Vagina (tissue), 2 donors: ENCODE results near the gene GALNT2. TPM values are rescaled to one million over a fixed set of nuclear protein-coding genes. Genes with fewer than 3 reads are reported as not detected.

Experiments used
- DNase-seq, 2 donors: peaks; one replicate each; pipeline ENCODE4 v3.0.0-alpha.2; 2017; ENCODE audit errors: extremely low spot score in 2 of 2
- H3K27ac ChIP-seq: fragments of 200-600 bp; sonication (generic); one replicate; pipeline ENCODE4 v1.5.1; 2019
- H3K27me3 ChIP-seq: fragments of 200-600 bp; sonication (generic); one replicate; pipeline ENCODE4 v1.5.1; 2019
- H3K36me3 ChIP-seq, 2 donors: fragments of 200-600 bp; sonication (generic); one replicate each; pipeline ENCODE4 v1.5.1; 2017 to 2019
- H3K4me1 ChIP-seq: fragments of 200-600 bp; sonication (generic); one replicate; pipeline ENCODE4 v1.5.1; 2019
- H3K4me3 ChIP-seq, 2 donors: fragments of 200-600 bp; sonication (generic); 1 replicate in 1 of 2; 2 replicates in 1 of 2; pipeline ENCODE4 v1.5.1; 2016 to 2019
- H3K9me3 ChIP-seq: fragments of 200-600 bp; sonication (generic); one replicate; pipeline ENCODE4 v1.5.1; 2019
- POLR2A ChIP-seq, 2 donors: fragments of 450-650 bp; IDR thresholded peaks; one replicate each; pipeline ENCODE4 v1.6.1; 2017; ENCODE audit warnings: antibody characterized with exemption in 2 of 2, mild to moderate bottlenecking in 2 of 2, moderate library complexity in 2 of 2
- POLR2AphosphoS5 ChIP-seq, 2 donors: sonication (generic); formaldehyde crosslinking; IDR thresholded peaks; one replicate each; pipeline ENCODE4 v1.9.0; 2017; ENCODE audit warnings: antibody characterized with exemption in 2 of 2, mild to moderate bottlenecking in 2 of 2, low read depth in 1 of 2; ENCODE audit not compliant: insufficient read depth in 1 of 2
- intact Hi-C: fragments of 100-400 bp; cut with DNase I; formaldehyde crosslinking; loops from one replicate; pipeline ENCODE4 v1.15.1; 2023
- total RNA-seq: library from RNA; depleted of rRNA; stranded (reverse); fragments of >200 nt; gene quantifications from one replicate; pipeline ENCODE4 v1.2.3, GENCODE V29; 2016
- TF ChIP-seq, protein P1 (sequence below), 3 experiments: fragments of 450-650 bp in 2 of 3; fragments of 200-600 bp in 1 of 3; sonication (generic) in 1 of 3; IDR thresholded peaks; one replicate each; pipeline ENCODE4 v1.5.1; 2017 to 2019; ENCODE audit warnings: antibody characterized with exemption in 3 of 3, mild to moderate bottlenecking in 2 of 3, moderate library complexity in 2 of 3

GALNT2 gene
- total RNA-seq, 1 donor from 2014 or later = 51.6 TPM

DNA sequence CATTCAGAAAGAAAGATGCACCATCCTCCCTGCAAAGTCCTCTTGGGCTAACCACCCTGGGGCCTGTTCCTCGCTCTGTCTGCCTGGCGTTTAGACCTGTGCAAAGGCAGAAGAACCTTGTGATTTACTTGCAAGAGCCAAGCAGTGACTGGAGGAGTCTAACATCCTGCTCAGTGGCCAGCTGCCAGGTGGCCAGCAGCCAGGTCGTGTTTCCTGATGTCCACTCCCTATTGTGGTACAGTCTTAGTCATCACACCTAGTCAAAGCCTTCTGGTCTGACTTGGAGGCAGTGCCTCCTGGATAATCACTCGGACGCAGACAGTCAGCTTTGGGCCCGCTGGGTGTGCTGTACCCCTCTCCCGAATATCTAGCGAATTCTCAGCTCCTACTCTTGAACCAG, 241.0 kb downstream of the GALNT2 start:
- intact Hi-C loops = no loop called here

DNA sequence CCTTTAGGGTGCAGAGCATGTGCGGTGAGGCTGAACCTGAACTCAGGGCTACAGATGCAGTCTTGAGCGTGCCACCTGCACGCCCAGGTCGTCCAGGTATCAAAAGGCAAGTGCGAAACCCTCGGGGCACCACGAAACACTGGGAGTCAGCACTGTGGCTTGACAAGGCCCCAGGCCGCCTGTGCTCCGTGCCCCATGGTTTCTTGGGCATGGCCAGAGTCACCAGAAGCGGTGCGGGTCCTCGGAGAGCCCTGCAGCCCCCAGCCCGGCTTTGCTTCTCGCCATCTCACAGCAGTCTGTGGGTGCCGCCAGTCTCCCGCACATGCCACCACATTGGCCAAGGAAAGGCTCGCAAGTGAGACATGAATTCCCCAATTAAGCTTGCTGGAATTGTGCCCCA, 241.8 kb downstream of the GALNT2 start:
- DNase-seq = no peak
- TF ChIP-seq POLR2A (IDR thresholded peaks at IDR 0.05) (no peak), POLR2AphosphoS5 (IDR thresholded peaks at IDR 0.05; ENCODE audit: insufficient read depth in 1 of 2, low read depth in 1 of 2) (no peak)
- TF ChIP-seq, protein P1, sequence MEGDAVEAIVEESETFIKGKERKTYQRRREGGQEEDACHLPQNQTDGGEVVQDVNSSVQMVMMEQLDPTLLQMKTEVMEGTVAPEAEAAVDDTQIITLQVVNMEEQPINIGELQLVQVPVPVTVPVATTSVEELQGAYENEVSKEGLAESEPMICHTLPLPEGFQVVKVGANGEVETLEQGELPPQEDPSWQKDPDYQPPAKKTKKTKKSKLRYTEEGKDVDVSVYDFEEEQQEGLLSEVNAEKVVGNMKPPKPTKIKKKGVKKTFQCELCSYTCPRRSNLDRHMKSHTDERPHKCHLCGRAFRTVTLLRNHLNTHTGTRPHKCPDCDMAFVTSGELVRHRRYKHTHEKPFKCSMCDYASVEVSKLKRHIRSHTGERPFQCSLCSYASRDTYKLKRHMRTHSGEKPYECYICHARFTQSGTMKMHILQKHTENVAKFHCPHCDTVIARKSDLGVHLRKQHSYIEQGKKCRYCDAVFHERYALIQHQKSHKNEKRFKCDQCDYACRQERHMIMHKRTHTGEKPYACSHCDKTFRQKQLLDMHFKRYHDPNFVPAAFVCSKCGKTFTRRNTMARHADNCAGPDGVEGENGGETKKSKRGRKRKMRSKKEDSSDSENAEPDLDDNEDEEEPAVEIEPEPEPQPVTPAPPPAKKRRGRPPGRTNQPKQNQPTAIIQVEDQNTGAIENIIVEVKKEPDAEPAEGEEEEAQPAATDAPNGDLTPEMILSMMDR (IDR thresholded peaks at IDR 0.05) = no peak
- no peaks in the 10 kb centered on the region for H3K36me3 ChIP-seq
- H3K27me3 ChIP-seq = no peaks in the 10 kb centered on the region
- no peak overlapping the region for H3K27ac ChIP-seq
- intact Hi-C loops = no loop called here
- no peak overlapping the region for H3K4me3 ChIP-seq
- H3K4me1 ChIP-seq = peaks cover 7% of the 10 kb centered on the region
- no peaks in the 10 kb centered on the region for H3K9me3 ChIP-seq

More for the DNA sequence above, 241.0 kb downstream of the GALNT2 start:
- no peak overlapping the region for H3K27ac ChIP-seq
- H3K4me3 ChIP-seq = no peak overlapping the region
- no peaks in the 10 kb centered on the region for H3K9me3 ChIP-seq
- no peaks in the 10 kb centered on the region for H3K27me3 ChIP-seq
- peaks cover 7% of the 10 kb centered on the region for H3K4me1 ChIP-seq
- no peak for DNase-seq
- TF ChIP-seq POLR2AphosphoS5 (IDR thresholded peaks at IDR 0.05; ENCODE audit: insufficient read depth in 1 of 2, low read depth in 1 of 2) = peak; percentile 18 to 53
- TF ChIP-seq, protein P1 (IDR thresholded peaks at IDR 0.05) = no peak
- no peak for TF ChIP-seq POLR2A (IDR thresholded peaks at IDR 0.05)
- H3K36me3 ChIP-seq = no peaks in the 10 kb centered on the region

DNA sequence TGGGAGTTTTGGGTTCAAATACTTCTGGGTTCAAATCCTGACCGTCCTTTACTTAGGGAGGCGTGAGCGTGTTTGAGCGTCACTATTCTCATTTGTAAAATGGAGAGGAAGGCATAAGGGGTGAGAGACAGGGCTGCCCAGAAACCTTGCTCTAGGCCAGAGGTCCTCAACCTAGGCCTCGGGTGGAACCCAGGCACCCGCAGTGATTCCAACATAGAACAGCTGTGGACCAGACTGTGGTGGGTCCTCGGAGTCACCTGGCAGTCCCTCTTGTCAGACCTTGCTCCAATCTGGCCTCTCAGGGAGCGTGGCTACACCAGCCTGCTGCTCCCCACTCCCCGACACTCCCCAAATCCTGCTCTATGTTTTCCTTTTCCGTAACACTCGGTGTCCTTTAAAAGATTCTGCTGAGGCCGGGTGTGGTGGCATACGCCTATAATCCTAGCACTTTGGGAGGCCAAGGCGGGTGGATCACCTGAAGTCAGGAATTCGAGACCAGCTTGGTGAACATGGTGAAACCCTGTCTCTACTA, 242.7 kb downstream of the GALNT2 start:
- Histone ChIP-seq H3K9me3 (no peaks in the 10 kb centered on the region), H3K4me1 (peaks cover 7% of the 10 kb centered on the region), H3K4me3 (no peak overlapping the region), H3K36me3 (no peaks in the 10 kb centered on the region), H3K27me3 (no peaks in the 10 kb centered on the region), H3K27ac (no peak overlapping the region)
- intact Hi-C loops = no loop called here
- TF ChIP-seq, protein P1 (IDR thresholded peaks at IDR 0.05) = no peak
- TF ChIP-seq POLR2A (IDR thresholded peaks at IDR 0.05) = no peak
- no peak for TF ChIP-seq POLR2AphosphoS5 (IDR thresholded peaks at IDR 0.05; ENCODE audit: insufficient read depth in 1 of 2, low read depth in 1 of 2)
- no peak for DNase-seq

DNA sequence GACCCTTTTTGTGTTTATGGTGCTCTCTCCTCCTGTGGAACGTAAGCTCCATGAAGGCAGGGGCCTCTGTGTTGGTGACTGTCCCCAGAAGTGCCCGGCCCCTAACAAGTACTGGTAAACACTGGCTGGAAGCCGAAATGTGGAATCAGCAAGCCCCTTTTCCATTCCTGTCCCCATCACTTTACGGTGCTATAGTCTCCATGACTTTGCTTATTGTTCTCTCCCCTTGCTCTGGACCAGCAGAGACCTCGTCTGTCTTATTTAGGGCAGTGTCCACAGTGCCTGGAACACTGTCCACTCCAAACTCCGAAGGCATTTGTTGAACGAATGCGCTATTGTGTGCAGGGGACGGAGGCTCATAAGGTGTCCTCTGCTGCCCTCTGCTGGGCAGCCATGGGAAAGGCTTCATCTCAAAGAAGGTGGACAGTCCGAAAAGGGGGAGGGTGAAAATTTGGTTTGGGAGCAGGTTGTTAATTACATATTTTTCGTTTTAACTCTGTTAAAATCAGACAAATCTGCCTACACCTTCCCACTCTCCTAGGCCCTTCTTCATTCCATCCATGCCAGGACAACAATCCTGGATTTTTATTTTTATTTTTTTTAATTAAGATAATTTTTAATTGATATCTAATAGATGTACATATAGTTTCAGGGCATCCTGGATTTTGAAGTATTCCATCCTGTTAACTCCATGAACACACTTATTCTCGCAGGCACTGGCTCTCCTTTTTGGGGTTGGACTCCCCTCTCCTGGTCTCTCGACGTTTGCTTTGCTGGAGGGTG, 243.5 kb downstream of the GALNT2 start:
- H3K36me3 ChIP-seq = no peaks in the 10 kb centered on the region
- no peak overlapping the region for H3K27ac ChIP-seq
- H3K9me3 ChIP-seq = no peaks in the 10 kb centered on the region
- H3K4me3 ChIP-seq = no peak overlapping the region
- DNase-seq = no peak
- H3K4me1 ChIP-seq = peaks cover 7% of the 10 kb centered on the region
- intact Hi-C loops = no loop called here
- TF ChIP-seq, protein P1 (IDR thresholded peaks at IDR 0.05) = peak; percentile 91 to 95 (median 92)
- TF ChIP-seq POLR2A (IDR thresholded peaks at IDR 0.05) = no peak
- peak in 1 of 2 donors; percentile 19 for TF ChIP-seq POLR2AphosphoS5 (IDR thresholded peaks at IDR 0.05; ENCODE audit: insufficient read depth in 1 of 2, low read depth in 1 of 2)
- no peaks in the 10 kb centered on the region for H3K27me3 ChIP-seq

DNA sequence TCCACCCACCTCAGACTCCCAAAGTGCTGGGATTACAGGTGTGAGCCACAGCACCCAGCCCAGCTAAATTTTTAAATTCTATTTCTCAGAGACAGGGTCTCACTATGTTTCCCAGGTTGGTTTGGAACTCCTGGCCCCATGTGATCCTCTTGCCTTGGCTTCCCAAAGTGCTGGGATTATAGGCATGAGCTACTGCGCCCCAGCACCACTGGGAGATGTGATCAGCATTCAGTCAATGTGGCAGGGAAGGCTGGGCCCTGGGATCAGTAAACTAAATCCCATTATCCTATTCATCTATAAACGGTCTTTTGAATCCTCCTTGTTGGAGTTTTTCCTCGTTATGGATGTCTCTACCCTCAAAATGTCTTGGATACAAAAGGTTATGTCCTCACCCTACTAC, 245.6 kb downstream of the GALNT2 start:
- peaks cover under 1% of the 10 kb centered on the region for H3K4me1 ChIP-seq
- H3K27me3 ChIP-seq = no peaks in the 10 kb centered on the region
- no peaks in the 10 kb centered on the region for H3K9me3 ChIP-seq
- TF ChIP-seq, protein P1 (IDR thresholded peaks at IDR 0.05) = no peak
- TF ChIP-seq POLR2AphosphoS5 (IDR thresholded peaks at IDR 0.05; ENCODE audit: insufficient read depth in 1 of 2, low read depth in 1 of 2) (no peak), POLR2A (IDR thresholded peaks at IDR 0.05) (no peak)
- H3K36me3 ChIP-seq = no peaks in the 10 kb centered on the region
- no peak overlapping the region for H3K27ac ChIP-seq
- DNase-seq = no peak
- intact Hi-C loops = loop anchor here (2.0 kb wide), 1 partner anchor 654 kb away; no protein-coding TSS in a partner anchor
- no peak overlapping the region for H3K4me3 ChIP-seq
